COR-L47 (cell line): Measurements from ENCODE around the gene MACIR.
A peak's percentile ranks its signal among the peaks of the same experiment; 100 is the strongest.

ENCODE experiments used
- DNase-seq: peaks from one replicate; lab custom pipeline; 2025; lab: John Stamatoyannopoulos, UW

Gene MACIR

DNA sequence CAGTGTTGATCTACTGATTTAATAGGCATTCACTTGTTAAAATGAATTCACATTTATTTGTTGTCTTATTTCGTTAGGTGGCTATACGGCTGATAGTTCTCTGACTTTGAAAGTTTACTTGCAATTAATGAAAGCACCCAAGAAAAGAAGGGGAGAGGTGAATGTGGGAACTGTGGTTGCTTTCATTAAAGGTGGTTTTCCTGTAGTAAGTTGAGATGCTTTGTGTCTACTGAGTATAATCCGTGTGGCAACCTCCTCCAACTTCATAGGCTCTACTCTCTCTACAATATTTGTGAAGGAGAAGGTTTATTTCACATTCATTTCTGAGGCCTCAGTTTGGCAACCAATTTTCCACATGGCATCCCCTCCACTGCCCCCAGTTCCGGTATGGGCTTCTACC is 12.8 kb upstream of the MACIR start:
- no peak for DNase-seq

DNA sequence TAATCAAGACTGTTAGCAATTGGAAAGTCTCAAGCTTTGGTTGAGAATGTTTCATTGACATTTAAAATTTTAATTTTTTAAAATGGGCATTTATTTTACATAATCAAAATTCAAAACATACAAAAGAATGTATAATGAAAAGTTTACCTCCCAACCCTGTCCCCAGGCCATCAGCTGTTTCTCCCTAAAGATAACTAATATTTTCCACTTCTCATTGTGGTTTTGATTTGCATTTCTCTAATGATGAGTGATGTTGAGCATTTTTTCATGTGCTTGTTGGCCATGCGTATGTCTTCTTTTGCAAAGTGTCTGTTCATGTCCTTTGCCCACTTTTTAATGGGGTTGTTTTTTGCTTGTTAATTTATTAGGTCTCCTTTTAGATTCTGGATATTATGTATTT is 11.4 kb upstream of the MACIR start:
- DNase-seq = no peak

DNA sequence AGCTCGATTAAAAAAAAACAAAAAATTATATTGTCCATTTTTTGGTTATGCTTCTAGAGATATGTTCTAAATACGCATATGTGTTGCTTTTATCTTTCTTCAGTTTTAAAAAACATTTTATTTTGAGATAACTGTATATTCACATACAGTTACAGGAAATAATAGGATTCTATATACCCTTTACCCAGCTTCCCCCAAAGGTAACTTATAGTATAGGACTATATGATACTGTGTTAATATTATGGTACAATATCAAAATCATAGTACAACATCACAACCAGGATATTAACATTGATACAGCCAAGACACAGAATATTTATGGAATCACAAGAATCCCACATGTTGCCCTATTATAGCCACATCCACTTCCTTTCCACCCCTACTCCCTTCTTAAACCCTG is 9.5 kb upstream of the MACIR start:
- no peak for DNase-seq

DNA sequence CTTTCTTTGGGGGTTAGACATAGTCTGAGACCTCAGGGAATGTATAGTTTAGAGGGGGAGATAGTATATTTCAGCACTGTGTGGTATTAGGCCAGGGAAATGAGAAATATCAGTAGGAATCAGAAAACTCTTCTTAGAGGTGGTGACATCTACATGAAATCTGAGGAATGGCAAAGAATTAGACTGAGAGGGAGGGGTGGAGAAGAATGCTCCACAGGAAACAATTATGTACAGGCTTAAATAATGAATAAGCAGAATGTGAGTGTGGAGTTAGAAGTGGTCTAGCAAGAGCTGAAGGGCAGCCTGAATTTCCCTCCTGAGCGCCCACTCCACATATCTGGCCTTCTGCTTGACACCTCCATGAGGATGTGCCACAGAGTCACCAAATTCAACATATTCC is 3.6 kb upstream of the MACIR start:
- DNase-seq = no peak

DNA sequence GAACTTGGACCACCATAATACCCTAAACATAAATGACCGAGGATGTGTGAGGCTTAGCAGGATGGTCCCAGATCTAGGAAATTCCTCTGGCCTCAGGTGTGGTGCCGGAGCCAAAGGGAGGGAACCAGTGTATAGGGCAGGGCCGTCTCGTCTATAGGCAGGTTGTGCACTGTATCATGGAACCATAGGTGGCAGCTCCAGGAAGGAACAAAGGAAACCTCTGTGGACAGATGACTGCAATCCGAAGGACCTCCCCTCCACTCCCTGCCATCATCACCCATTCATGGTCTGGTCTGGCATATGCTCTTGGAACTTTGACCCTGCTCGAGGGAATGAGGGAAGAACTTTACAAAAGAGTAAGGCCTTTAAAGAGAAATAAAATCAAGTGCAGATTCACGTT is 2.9 kb upstream of the MACIR start:
- DNase-seq = no peak

DNA sequence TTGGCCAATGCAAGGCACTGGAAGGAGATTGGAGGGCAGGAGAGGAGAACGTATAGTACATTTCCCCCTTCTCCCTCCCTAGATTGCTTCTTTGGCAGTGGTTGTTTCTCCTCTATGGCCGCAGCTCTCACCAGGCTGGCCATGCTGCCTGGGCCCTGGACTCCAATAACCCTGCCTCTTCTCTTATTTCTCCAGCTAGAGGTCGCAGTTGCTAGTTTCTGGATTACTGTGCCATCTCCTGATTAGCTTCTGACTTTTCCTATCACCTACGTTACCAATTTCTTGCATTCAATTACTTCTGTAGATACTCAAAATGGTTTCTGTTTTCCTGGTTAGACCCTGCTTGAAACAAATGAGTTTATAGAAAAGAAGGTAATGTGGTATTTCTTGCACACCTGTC is 2.4 kb upstream of the MACIR start:
- no peak for DNase-seq

DNA sequence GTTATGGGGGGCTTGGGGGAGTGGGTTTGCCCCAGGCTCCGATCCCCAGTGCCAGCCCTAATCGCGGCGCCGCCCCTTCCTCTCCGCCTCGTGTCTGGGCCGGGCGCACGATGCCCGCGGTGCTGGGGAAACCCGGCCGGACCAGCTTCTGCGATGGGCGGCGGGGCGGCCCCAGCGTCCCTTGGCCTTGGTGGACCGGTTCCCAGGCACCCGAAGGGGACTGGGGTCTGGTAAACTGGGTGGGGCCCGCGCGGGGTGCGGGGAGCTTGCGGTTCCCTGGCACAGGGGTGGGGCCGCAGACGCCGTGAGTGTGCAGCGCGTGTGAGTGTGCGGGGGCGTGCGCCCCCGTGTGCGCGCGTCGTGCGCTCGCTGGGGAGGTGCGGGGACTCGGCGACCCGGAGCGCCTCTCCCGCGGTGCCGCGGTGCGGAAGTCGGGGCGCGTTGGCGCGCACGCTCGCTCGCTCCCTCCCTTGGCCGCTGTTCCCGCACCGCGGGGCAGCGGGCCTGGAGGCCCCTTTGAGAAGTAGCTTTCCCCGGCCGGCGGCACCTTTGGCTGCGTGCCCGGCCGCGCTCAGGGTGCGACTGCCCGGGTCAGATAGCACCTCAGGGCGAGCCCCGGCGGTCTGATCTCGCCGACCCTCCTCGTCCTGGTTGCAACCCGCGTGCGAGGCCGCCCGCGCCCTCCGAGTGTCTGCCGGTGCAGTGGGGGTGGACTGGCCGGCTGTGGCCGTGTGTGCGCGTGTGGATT is 568 bp downstream of the MACIR start:
- DNase-seq = peak; percentile 80

DNA sequence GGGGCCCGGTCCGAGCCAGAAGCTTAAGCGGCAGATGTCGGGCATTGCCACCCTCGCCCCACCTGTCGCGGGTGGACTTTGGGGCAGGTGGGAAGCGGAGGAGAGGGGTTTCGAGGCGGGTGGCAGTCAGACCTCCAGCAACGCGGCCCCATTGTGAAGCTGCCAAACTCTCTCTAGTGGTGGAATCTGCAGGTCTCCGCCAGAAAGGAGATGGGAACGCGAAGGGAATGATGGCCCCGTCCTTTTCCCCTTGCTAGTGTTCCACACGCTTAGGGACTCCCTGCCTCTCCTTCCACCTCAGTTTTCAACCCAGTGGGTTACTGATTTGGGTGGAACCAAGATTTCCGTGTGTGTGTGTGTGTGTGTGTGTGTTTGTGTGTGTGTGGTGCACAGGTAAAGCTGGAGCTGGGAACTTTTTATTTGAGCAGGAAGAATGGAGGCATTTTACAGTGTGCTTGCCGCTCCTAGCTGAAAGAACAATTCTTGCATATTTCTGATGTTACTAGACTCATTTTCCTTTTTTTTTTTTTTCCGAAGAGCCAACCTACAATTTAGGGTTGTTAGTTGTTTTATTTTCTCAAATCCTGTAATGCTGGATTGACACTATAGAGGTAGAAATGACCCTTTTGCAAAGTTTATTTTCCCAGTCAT is 1.3 kb downstream of the MACIR start:
- no peak for DNase-seq

DNA sequence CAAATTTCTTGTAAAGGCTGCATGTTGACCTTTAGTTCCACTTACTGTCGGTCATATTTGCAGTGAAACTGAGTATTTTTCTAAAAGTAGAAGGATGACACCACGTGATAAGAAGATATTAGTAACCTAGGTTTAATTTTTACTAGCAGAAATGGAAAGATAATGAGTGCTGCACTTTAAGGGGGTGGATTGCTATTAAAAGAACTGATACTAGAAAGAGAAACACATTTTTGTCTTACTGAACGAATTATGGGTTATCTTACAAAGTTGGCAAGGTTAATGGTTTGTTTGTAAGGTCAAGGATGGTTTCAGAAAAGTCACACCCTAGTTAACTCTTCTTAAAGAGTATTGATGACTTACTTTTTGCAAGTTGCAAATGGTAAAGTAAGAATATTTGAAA is 2.4 kb downstream of the MACIR start:
- no peak for DNase-seq

DNA sequence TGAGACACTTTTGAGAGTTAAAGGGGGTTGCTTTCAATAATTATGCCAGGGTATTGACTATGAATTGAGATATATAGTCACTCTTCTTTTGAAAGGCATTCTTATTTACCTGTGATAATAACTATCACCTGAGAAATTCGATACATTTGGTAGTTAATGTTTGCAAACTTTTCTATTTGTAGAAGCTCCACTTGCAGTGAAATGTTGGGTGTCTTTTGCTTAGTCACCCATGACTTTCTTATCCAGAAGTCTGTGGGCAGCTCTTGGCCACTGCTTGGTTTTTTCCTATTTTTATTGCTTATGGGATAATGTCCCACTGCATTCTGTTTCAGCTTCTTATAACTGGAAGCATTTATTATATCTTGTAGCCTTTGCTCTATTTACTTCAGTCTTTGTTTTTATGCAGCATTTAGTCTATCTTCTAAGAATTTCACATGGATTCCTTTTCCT is 3.9 kb downstream of the MACIR start:
- no peak for DNase-seq

DNA sequence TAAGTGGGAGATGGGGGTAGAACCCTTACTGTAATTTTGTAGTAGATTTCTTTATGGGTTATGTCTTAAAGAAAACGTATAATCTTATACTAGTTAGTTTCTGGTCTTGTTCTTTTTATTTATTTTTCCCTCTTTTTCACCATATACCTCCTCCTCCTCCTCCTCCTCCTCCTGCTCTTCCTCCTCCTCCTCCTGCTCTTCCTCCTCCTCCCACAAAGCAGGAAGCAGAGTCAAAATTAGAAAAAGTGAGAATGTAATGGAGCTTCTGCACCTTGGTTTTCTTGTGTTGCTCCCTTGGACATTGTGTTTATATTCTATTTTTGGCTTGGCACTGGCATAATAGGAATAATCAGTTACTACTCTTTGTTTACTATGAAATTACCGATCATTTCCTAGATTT is 4.5 kb downstream of the MACIR start:
- DNase-seq = no peak

DNA sequence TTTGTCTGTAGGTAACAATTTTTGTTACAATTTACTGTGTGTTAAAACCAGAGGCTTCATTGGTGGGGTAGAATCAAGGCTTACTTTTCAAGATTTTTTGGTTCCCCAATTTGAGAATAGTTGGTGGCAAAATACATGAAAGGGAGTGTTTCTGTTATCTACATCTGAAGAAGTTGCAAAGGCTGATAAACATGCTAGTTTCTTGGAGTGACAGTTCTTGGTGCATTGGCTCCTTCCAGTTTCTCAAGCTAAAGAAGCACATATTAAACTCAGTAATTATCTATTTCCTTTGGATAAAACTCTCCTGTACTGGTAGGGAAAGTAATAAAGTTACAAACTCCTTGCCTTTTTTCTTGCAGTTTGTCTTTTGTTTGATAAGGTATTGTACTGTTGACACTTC is 5.9 kb downstream of the MACIR start:
- DNase-seq = no peak

DNA sequence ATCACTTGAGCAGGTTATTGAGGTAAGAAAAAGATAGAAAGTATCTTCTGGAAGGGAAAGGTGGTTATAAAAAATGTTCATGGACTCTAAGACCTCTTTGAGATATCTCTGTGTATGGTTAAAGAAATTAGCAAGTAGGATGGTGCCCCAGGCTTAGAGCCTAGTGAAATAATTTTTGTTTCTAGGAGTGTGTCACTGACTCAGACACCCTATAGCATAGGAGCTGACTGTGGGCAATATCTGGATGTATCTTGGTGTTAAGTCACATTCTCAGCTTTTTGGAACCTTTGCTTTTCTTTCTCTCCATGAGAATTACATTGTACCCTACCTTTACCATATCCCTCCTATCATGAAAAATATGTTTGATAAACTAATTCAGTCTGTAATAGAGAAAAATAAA is 12.0 kb downstream of the MACIR start:
- DNase-seq = no peak

DNA sequence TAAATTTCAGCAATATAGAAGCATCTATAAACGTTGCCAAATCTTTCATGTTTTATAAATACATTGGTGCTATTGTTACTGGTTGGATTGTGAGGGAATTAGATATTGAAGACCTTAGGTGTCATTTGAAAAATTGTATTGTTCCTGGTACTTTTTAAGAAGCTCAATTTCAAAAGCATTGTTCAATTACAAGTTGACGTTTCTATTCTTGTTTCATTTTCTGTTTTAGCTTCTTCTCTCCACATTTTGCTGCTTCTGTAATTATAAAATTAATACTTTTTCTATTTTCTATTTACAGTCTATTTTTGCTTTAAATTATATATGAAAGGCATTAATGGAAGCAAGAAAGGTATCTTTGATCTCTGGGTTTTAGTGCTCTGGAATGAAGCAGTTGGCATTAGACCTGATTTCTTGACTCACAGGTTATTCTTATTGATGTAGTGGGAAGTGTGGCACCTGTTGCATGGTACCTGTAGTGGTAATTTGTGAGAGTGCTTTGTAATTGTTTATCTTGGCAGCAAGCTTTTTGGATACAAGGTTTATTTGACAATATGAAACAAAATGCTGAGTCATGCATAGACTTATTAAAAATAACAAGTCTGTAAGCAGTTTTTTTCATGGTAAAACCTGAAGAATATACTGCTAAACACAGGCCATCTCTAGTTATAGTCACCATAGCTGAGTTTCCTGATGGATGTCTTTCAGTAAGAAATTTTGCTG is 13.2 kb downstream of the MACIR start:
- DNase-seq = no peak

DNA sequence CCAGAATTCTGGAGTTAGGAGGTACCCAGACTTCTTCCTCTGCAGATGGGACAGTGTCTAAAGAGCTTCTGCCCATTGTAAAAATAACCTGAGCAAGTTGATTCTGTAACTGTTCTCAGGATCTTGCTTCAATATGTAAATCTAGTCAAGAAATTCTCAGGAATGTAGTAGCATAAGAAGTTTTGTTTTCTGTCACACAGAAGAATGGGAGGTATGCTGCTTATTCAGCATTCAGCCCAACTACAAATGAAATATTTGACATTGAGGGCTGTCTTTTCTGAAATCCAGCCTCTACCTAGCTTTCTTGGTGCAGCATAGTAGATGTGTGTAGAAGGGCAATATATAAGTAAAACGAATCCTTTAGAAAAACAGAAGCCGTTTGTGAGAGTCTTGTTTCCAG is 13.8 kb downstream of the MACIR start:
- no peak for DNase-seq

DNA sequence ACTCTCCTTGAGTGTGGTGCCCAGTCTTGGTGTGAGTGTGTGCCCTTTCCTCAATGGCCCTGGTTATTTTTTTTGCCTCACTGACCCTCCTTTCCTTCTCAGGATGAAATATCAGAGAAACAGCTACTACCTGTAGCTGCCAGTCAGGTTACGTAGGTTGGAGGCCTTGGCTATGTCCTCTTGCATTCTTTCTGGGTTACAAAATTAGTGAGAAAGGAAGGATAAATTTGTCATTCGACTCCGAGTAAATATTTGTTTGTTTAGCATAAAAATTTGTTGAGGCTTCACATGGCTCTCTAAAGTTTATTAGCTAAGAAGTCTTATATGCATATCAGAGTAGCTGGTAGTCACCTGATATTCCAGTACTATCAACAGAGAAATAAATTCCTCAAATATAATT is 15.4 kb downstream of the MACIR start:
- DNase-seq = no peak

DNA sequence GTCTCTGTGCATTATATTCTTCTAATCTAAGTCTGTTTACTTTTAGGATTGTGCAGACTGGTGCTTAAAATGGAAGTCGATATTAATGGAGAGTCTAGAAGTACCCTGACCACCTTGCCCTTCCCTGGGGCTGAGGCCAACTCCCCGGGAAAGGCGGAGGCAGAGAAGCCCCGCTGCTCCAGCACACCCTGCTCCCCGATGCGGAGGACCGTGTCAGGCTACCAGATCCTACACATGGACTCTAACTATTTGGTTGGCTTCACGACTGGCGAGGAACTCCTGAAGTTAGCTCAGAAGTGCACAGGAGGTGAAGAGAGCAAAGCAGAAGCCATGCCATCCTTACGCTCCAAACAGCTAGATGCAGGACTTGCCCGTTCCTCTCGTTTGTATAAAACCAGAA is 17.3 kb downstream of the MACIR start:
- no peak for DNase-seq

DNA sequence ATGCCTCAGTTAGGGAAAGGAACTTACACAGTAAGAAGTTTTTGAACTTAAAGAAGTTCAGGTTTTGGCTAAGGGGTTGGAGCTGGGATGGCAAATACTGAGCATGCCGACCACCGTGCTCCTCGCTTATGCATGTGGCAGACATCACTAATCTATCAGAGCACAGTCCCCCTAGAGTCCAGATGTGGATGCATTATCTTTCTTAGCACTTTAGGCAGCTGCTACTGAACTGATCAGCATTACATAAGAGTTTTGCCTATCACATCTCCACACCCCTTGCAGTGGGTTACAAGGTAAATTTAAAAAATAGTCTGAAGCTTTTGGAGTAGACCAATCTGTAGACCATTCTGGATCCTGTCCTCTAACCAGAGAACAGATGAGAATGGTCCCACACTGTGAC is 22.4 kb downstream of the MACIR start:
- no peak for DNase-seq

DNA sequence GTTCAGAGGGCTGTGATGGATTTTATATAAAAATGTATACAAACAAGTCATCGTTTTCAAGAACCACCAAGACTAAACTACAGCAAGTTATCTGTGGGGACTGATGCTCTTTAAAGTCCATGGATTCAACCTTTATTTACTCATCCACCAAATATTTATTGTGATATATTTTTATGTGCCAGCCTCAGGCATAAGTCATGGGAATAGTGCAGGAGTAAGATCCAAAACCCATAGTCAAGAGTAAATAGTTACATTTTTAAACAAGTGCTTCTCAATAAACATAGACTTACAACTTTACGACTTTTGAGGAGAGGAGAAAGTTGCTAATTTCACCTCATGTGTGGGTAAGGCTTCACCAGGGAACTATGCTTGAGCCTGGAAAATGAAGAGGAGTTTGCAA is 24.6 kb downstream of the MACIR start:
- DNase-seq = no peak

DNA sequence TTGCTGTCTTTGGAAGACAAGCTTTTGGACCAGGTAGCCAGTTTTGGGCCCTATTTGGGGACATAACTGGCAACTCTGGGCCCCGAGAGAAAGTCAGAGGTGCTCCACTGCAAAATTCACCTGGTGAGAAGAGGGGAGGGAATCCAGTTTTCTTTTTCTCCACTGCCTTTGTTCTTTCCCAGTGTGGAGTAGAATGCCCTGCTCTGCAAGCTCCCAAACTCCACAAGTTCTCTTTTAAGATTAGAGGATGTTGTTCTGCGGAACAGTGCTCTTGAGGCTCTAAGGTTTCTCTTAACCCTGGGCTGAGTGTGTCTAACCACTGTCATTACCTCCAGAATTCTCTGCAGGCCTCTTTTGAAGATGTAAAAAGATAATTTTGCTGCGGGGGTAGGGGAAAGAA is 25.3 kb downstream of the MACIR start:
- no peak for DNase-seq

DNA sequence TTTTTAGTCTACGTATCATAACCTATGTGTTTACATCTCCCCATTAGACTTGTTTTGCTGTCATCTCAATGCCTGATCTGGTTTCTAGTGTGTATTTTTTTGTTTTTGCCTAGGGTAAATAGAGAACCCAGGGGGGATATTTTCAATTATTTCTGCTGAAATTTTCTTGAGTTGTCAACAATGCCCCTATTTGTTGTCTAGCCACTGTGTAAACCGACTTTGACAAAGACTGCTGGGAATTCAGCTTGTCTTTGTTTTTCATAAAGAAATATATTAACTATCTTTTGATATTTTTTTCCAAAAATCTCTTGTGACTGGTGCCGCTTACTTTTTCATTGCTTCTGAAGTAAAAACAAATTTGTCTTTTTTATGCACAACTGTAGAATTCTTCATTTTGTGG is 28.1 kb downstream of the MACIR start:
- no peak for DNase-seq

DNA sequence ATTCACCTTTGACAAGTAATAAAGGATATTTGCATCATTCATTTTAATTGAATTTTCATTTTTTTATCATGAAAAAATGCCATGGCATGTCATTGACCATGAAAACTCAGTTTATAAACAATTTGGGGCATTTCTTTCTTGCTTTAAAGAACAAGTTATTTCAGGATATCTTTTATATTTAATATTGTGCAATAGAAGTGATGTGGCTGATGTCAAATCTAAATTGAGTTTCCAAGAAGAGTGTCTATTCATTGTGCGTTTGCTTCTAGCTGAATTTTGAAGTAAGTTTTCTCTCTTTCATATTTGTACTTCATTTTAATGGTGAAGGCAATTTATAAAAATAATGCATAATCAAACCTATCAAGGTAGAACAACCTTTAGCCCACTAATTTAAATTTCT is 30.5 kb downstream of the MACIR start:
- DNase-seq = no peak

DNA sequence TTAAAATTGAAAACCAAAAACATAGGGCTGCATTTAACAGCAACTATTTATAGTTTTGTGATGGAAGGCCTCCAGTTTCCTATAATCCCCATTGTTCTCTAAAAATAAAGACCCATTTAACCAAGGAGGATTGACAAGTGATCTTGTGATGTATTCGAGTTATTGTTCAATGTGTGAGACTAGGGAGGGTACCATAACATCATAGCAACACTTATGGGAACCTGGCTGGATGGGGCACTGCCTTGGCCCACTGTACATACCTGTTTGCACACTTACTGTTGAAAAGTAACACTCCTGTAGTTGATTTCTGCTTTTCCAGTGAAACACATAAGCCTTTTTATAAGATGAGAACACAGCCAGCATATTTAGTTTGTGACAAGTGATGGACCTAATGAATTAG is 32.3 kb downstream of the MACIR start:
- no peak for DNase-seq
